Esophagus (tissue), 2 donors: ENCODE data around the gene ANKS4B. TPM values are rescaled to one million over a fixed set of nuclear protein-coding genes. Genes with fewer than 3 reads are reported as not detected.

ENCODE experiments used
- H3K27ac ChIP-seq, 2 donors: one replicate each; pipeline ENCODE4 v1.5.1; 2013; ENCODE audit warnings: low read depth in 2 of 2, mild to moderate bottlenecking in 2 of 2, inconsistent platforms in 1 of 2, low read length in 1 of 2, moderate library complexity in 1 of 2
- H3K27me3 ChIP-seq, 2 donors: one replicate each; pipeline ENCODE4 v1.6.1; 2013; ENCODE audit warnings: low read length in 2 of 2, control low read depth in 1 of 2, mild to moderate bottlenecking in 1 of 2; ENCODE audit not compliant: insufficient read depth in 2 of 2, control insufficient read depth in 1 of 2
- H3K36me3 ChIP-seq, 2 donors: one replicate each; pipeline ENCODE4 v1.6.1; 2013; ENCODE audit warnings: low read length in 1 of 2; ENCODE audit not compliant: control insufficient read depth in 2 of 2, insufficient read depth in 2 of 2
- H3K4me1 ChIP-seq, 2 donors: one replicate each; pipeline ENCODE4 v1.6.1; 2013; ENCODE audit warnings: low read length in 1 of 2; ENCODE audit not compliant: control insufficient read depth in 2 of 2, insufficient read depth in 2 of 2
- H3K4me3 ChIP-seq, 2 donors: one replicate each; pipeline ENCODE4 v1.5.1; 2013; ENCODE audit warnings: low read length in 2 of 2, mild to moderate bottlenecking in 2 of 2, low read depth in 1 of 2, moderate library complexity in 1 of 2
- H3K9me3 ChIP-seq, 2 donors: one replicate each; pipeline ENCODE4 v1.6.1; 2013; ENCODE audit warnings: mild to moderate bottlenecking in 2 of 2, low read depth in 1 of 2, low read length in 1 of 2, moderate library complexity in 1 of 2; ENCODE audit not compliant: control insufficient read depth in 2 of 2, insufficient read depth in 1 of 2
- WGBS, 2 donors: extraction: QIAGEN DNeasy Blood & Tissue Kit; methylation state at CpG; one replicate each; pipeline ENCODE4 v1.1.7; 2013; 5-methylcytosine and 5-hydroxymethylcytosine counted together
- polyA plus RNA-seq, 2 donors: library from polyadenylated mRNA; stranded (reverse); fragments of 200-250 nt; gene quantifications; one replicate each; pipeline ENCODE4 v1.2.3, GENCODE V29; 2013
- donor health status: healthy with polysubstance abuse.
- donor health status: Bipolar disorder and iron deficiency.

Gene ANKS4B
- polyA plus RNA-seq, 2 donors = not detected

- Histone ChIP-seq H3K27me3 (no peaks in the 10 kb centered on the region), H3K9me3 (no peaks in the 10 kb centered on the region), H3K27ac (peak overlapping the region; percentile 8 to 53), H3K36me3 (no peaks in the 10 kb centered on the region), H3K4me3 (peak overlapping the region in 1 of 2 donors; percentile 71), H3K4me1 (peaks cover 0 to 3% of the 10 kb centered on the region in 2 donors)
- 43 to 48% methylated on average over 3 of the region's 3 CpGs for WGBS, 2 donors
These were observed 69.0 kb downstream of the ANKS4B start for GRCh38 chr16:21302454-21302853.

- H3K4me3 ChIP-seq = no peak overlapping the region
- no peaks in the 10 kb centered on the region for H3K36me3 ChIP-seq
- no peak overlapping the region for H3K27ac ChIP-seq
- WGBS, 2 donors = 42 to 45% methylated on average over 4 of the region's 4 CpGs
- H3K27me3 ChIP-seq = no peaks in the 10 kb centered on the region
- H3K9me3 ChIP-seq = no peaks in the 10 kb centered on the region
- H3K4me1 ChIP-seq = peaks cover 0 to 3% of the 10 kb centered on the region in 2 donors
These were observed 69.5 kb downstream of the ANKS4B start for GRCh38 chr16:21302898-21303528.

Other genes starting within 250 kb of the ANKS4B start
- gene DNAH3, start 82.9 kb upstream of the ANKS4B start, polyA plus RNA-seq = under 1 TPM; 0.07 to 0.18 TPM
- 10 to 100 TPM; 24.6 to 36.4 TPM for gene LDAF1, start 75.0 kb upstream of the ANKS4B start, polyA plus RNA-seq
- gene ZP2, start 22.1 kb upstream of the ANKS4B start, polyA plus RNA-seq = under 1 TPM in 1 of 2 donors, not detected in 1; 0.01 TPM
- 1 to 10 TPM; 5.3 to 9.8 TPM for gene CRYM, start 44.6 kb downstream of the ANKS4B start, polyA plus RNA-seq